Ovary (tissue), 3 donors: ENCODE results near the gene ENAH.

ENCODE experiments used
- CTCF ChIP-seq, 3 donors: fragments of 450-650 bp in 2 of 3; fragments of 200-600 bp in 1 of 3; IDR thresholded peaks; one replicate each; pipeline versions ENCODE4 v1.5.1 to v1.8.0; 2016 to 2022; ENCODE audit warnings: antibody characterized with exemption in 3 of 3, mild to moderate bottlenecking in 1 of 3
- POLR2A ChIP-seq: fragments of 450-650 bp; IDR thresholded peaks from one replicate; pipeline ENCODE4 v1.6.1; 2017; ENCODE audit warnings: antibody characterized with exemption, mild to moderate bottlenecking, moderate library complexity
- donor health status: DM: no; HTN: no; CAD: no.

- TF ChIP-seq CTCF (IDR thresholded peaks at IDR 0.05): no peak
- no peak for TF ChIP-seq POLR2A
Measured at GRCh38 chr1:225481738-225482137, 171.2 kb downstream of the ENAH start.
